Measurements from ENCODE around the gene TBC1D14. TPM values are rescaled to one million over a fixed set of nuclear protein-coding genes. Genes with fewer than 3 reads are reported as not detected.

TBC1D14 gene
- total and polyA plus RNA-seq, 2 experiments from 2014 or later, result 33.6 to 50.8 TPM

DNA sequence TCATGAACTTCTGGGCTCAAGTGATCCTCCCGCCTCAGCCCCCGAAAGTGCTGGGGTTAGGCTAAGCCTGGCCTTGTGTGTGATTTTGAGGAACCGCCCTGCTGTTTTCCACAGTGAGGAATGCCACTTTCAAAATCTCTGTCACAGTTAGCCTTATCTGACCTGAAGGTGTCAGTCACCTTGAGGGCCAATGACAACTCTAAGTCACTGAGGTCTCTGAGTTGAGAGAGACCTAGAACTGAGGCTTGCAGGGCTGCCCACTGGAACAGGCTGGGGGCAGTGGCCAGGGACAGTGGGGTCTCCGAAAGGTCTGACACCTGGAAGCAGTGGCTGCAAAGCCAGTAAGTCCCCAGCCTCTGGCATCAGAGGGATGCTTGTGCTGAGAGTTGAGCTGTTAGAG is 139.7 kb downstream of the TBC1D14 start:
- Histone ChIP-seq H3K27me3 (no peaks in the 10 kb centered on the region), H3K4me1 (ENCODE audit: insufficient read depth) (peaks cover 15% of the 10 kb centered on the region), H3K36me3 (replicated peaks; ENCODE audit: insufficient read depth, low read depth) (no peaks in the 10 kb centered on the region), H3K9me2 (replicated peaks; ENCODE audit: insufficient read depth) (no peaks in the 10 kb centered on the region), H2AFZ (no peak overlapping the region), H3K27ac (no peak overlapping the region), H3K79me2 (peaks cover 96% of the 10 kb centered on the region), H3K4me3 (no peak overlapping the region), H3K4me2 (no peak overlapping the region), H3K9me3 (ENCODE audit: low read depth) (no peaks in the 10 kb centered on the region), H4K20me1 (ENCODE audit: insufficient read depth, poor library complexity, severe bottlenecking) (peaks cover 84% of the 10 kb centered on the region)
- WGBS (ENCODE audit: low lambda C conversion rate, missing lambda C conversion rate), result 91% methylated on average over 4 of the region's 4 CpGs
- no peak for DNase-seq (ENCODE audit: low spot score)
- no peak for TF ChIP-seq EZH2 (IDR thresholded peaks at IDR 0.05; ENCODE audit: borderline replicate concordance)
- TF ChIP-seq, protein P1, sequence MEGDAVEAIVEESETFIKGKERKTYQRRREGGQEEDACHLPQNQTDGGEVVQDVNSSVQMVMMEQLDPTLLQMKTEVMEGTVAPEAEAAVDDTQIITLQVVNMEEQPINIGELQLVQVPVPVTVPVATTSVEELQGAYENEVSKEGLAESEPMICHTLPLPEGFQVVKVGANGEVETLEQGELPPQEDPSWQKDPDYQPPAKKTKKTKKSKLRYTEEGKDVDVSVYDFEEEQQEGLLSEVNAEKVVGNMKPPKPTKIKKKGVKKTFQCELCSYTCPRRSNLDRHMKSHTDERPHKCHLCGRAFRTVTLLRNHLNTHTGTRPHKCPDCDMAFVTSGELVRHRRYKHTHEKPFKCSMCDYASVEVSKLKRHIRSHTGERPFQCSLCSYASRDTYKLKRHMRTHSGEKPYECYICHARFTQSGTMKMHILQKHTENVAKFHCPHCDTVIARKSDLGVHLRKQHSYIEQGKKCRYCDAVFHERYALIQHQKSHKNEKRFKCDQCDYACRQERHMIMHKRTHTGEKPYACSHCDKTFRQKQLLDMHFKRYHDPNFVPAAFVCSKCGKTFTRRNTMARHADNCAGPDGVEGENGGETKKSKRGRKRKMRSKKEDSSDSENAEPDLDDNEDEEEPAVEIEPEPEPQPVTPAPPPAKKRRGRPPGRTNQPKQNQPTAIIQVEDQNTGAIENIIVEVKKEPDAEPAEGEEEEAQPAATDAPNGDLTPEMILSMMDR (IDR thresholded peaks at IDR 0.05; ENCODE audit: poor library complexity), result no peak
- no peak for TF ChIP-seq EZH2phosphoT487 (IDR thresholded peaks at IDR 0.05; ENCODE audit: low read depth, severe bottlenecking, unreplicated experiment)

DNA sequence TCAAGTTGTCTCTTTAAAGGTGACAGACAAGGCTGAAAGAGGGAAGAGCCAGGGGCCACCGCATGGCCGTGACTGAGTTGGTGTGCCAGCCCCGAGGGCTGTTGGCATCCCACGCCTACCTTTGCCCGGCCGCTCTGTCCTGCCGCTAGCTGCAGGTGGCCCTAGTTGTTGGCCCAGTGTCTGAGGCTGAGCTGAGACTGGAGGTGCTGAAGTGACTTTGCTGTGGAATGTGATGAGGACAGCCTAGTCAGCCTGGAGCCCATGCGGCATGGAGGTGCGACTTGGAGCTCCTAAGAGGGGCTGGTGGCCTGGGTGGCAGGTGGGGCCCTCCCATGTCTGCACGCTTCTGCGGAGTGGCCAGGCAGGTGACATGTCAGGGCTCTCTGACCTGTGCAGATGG is 140.1 kb downstream of the TBC1D14 start:
- H3K4me1 ChIP-seq (ENCODE audit: insufficient read depth), result peaks cover 11% of the 10 kb centered on the region
- H3K9me3 ChIP-seq (ENCODE audit: low read depth), result no peaks in the 10 kb centered on the region
- 96% methylated on average over 9 of the region's 11 CpGs for WGBS (ENCODE audit: low lambda C conversion rate, missing lambda C conversion rate)
- no peak for DNase-seq (ENCODE audit: low spot score)
- peaks cover 80% of the 10 kb centered on the region for H4K20me1 ChIP-seq (ENCODE audit: insufficient read depth, poor library complexity, severe bottlenecking)
- no peak overlapping the region for H3K27ac ChIP-seq
- H3K4me3 ChIP-seq, result no peak overlapping the region
- no peak overlapping the region for H3K4me2 ChIP-seq
- TF ChIP-seq, protein P1 (IDR thresholded peaks at IDR 0.05; ENCODE audit: poor library complexity), result no peak
- no peak for TF ChIP-seq EZH2 (IDR thresholded peaks at IDR 0.05; ENCODE audit: borderline replicate concordance)
- no peak for TF ChIP-seq EZH2phosphoT487 (IDR thresholded peaks at IDR 0.05; ENCODE audit: low read depth, severe bottlenecking, unreplicated experiment)
- no peaks in the 10 kb centered on the region for H3K9me2 ChIP-seq (replicated peaks; ENCODE audit: insufficient read depth)
- no peaks in the 10 kb centered on the region for H3K27me3 ChIP-seq
- no peaks in the 10 kb centered on the region for H3K36me3 ChIP-seq (replicated peaks; ENCODE audit: insufficient read depth, low read depth)
- peaks cover 93% of the 10 kb centered on the region for H3K79me2 ChIP-seq
- no peak overlapping the region for H2AFZ ChIP-seq

DNA sequence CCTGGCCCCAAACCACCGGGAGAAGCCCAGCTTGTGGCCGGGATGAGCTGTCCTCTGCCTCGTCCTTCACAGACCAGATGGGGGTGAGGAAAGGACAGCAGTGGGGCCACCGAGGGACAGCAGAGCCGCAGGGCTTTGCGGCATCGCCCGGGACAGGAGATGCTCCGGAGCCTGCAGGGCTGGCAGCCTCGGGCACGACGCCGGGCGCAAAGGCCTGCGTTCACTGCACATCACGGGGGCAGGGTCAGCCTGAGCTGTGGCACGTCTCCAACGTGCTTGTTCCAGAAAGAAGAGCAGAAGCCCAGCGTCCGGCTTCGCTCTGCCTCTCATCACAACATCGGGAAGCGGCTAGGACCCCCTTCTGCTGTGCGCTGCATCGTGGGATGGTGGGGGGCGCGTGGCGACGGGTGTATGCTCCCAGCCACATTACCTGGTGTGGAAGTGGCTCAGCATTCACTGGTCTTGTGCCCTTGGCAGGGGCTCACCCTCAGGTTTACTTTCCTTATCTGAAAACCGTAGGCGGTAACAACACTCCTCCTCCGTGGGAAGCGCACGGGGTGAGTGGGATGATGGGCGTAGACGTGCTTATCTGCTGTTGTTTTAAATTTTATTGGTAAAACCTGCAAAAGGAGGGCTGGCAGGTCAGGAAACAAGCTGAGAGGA is 141.0 kb downstream of the TBC1D14 start:
- no peak overlapping the region for H3K27ac ChIP-seq
- 87% methylated on average over 35 of the region's 36 CpGs for WGBS (ENCODE audit: low lambda C conversion rate, missing lambda C conversion rate)
- H3K4me3 ChIP-seq, result no peak overlapping the region

More for the DNA sequence above, 141.0 kb downstream of the TBC1D14 start:
- no peaks in the 10 kb centered on the region for H3K9me2 ChIP-seq (replicated peaks; ENCODE audit: insufficient read depth)
- TF ChIP-seq EZH2 (IDR thresholded peaks at IDR 0.05; ENCODE audit: borderline replicate concordance) (no peak), EZH2phosphoT487 (IDR thresholded peaks at IDR 0.05; ENCODE audit: low read depth, severe bottlenecking, unreplicated experiment) (no peak)
- TF ChIP-seq, protein P1 (IDR thresholded peaks at IDR 0.05; ENCODE audit: poor library complexity), result no peak
- no peak overlapping the region for H3K4me2 ChIP-seq
- no peaks in the 10 kb centered on the region for H3K9me3 ChIP-seq (ENCODE audit: low read depth)
- peaks cover 2% of the 10 kb centered on the region for H3K4me1 ChIP-seq (ENCODE audit: insufficient read depth)
- H2AFZ ChIP-seq, result no peak overlapping the region
- peaks cover 71% of the 10 kb centered on the region for H4K20me1 ChIP-seq (ENCODE audit: insufficient read depth, poor library complexity, severe bottlenecking)
- H3K79me2 ChIP-seq, result peaks cover 85% of the 10 kb centered on the region
- H3K27me3 ChIP-seq, result no peaks in the 10 kb centered on the region
- DNase-seq (ENCODE audit: low spot score), result no peak
- no peaks in the 10 kb centered on the region for H3K36me3 ChIP-seq (replicated peaks; ENCODE audit: insufficient read depth, low read depth)
